HepG2 (cell line): ENCODE measurements around the gene CNTFR. TPM values are rescaled to one million over a fixed set of nuclear protein-coding genes. Genes with fewer than 3 reads are reported as not detected.

Experiments
- ARHGAP35 ChIP-seq: sonication (generic); formaldehyde crosslinking; IDR thresholded peaks from 2 replicates; pipeline ENCODE4 v1.9.0; 2022; ENCODE audit warnings: mild to moderate bottlenecking, inconsistent platforms, moderate library complexity, missing genetic modification reagents, borderline replicate concordance
- CHCHD3 ChIP-seq: sonication (generic); formaldehyde crosslinking; IDR thresholded peaks from 2 replicates; pipeline ENCODE4 v1.8.0; 2022; ENCODE audit warnings: mild to moderate bottlenecking, missing genetic modification reagents, moderate library complexity
- CSRNP2 ChIP-seq: sonication (generic); formaldehyde crosslinking; conservative IDR thresholded peaks from 2 replicates; pipeline ENCODE4 v1.8.0; 2022; ENCODE audit warnings: low read depth, missing genetic modification reagents
- EEA1 ChIP-seq: sonication (generic); formaldehyde crosslinking; IDR thresholded peaks from 2 replicates; pipeline ENCODE4 v1.5.1; 2020; ENCODE audit warnings: mild to moderate bottlenecking, missing genetic modification reagents, borderline replicate concordance
- ELF3 ChIP-seq: IDR thresholded peaks from 2 replicates; pipeline ENCODE4 v1.6.1; 2016; ENCODE audit warnings: missing genetic modification reagents, missing compliant biosample characterization
- FOXA3 ChIP-seq: IDR thresholded peaks from 2 replicates; pipeline ENCODE4 v1.6.1; 2016; ENCODE audit warnings: missing genetic modification reagents, missing compliant biosample characterization
- HNRNPK ChIP-seq: fragments of 200-400 bp; formaldehyde crosslinking; IDR thresholded peaks from 2 replicates; pipeline ENCODE4 v1.6.1; 2018; ENCODE audit warnings: low read length, low read depth, moderate library complexity, mild to moderate bottlenecking; ENCODE audit not compliant: poor library complexity, severe bottlenecking
- HNRNPL ChIP-seq: fragments of 200-400 bp; formaldehyde crosslinking; IDR thresholded peaks from 2 replicates; pipeline ENCODE4 v1.6.1; 2017; ENCODE audit warnings: mild to moderate bottlenecking, low read depth, low read length
- KDM5A ChIP-seq: fragments of 200-600 bp; sonication (generic); IDR thresholded peaks from 2 replicates; pipeline ENCODE4 v1.7.0; 2018; ENCODE audit warnings: antibody characterized with exemption, mild to moderate bottlenecking, low read length, borderline replicate concordance
- LCORL ChIP-seq, 2 experiments: fragments of 450-650 bp in 1 of 2; sonication (generic) in 1 of 2; formaldehyde crosslinking in 1 of 2; IDR thresholded peaks; 2 replicates each; pipeline versions ENCODE4 v1.5.0 to v1.6.1; 2017 to 2020; ENCODE audit warnings: antibody characterized with exemption in 1 of 2, missing genetic modification reagents in 1 of 2
- NONO ChIP-seq, 2 experiments: fragments of 450-650 bp in 1 of 2; sonication (generic) in 1 of 2; formaldehyde crosslinking in 1 of 2; IDR thresholded peaks in 1 of 2; conservative IDR thresholded peaks in 1 of 2; 2 replicates each; pipeline versions ENCODE4 v1.6.1 to v1.8.0; 2017 to 2022; ENCODE audit warnings: mild to moderate bottlenecking in 1 of 2, missing genetic modification reagents in 1 of 2, moderate library complexity in 1 of 2
- TARDBP ChIP-seq: sonication (generic); formaldehyde crosslinking; IDR thresholded peaks from 2 replicates; pipeline ENCODE4 v1.8.0; 2022; ENCODE audit warnings: mild to moderate bottlenecking, missing genetic modification reagents
- ZBTB40 ChIP-seq, 2 experiments: fragments of 450-650 bp in 1 of 2; sonication (generic) in 1 of 2; formaldehyde crosslinking in 1 of 2; IDR thresholded peaks; 2 replicates each; pipeline versions ENCODE4 v1.6.1 to v1.8.0; 2016 to 2022; ENCODE audit warnings: antibody characterized with exemption in 1 of 2, mild to moderate bottlenecking in 1 of 2, missing genetic modification reagents in 1 of 2
- ZNF17 ChIP-seq: sonication (generic); formaldehyde crosslinking; IDR thresholded peaks from 2 replicates; pipeline ENCODE4 v1.5.0; 2020; ENCODE audit warnings: mild to moderate bottlenecking, missing genetic modification reagents
- ZNF644 ChIP-seq: IDR thresholded peaks from 2 replicates; pipeline ENCODE4 v1.6.1; 2016; ENCODE audit warnings: low read depth
- ZSCAN20 ChIP-seq: sonication (generic); formaldehyde crosslinking; IDR thresholded peaks from 2 replicates; pipeline ENCODE4 v1.4.0; 2020; ENCODE audit warnings: missing genetic modification reagents, mild to moderate bottlenecking, borderline replicate concordance
- polyA plus RNA-seq, 8 experiments: library from polyadenylated mRNA; depleted of rRNA in 3 of 8; stranded (reverse) in 7 of 8; unstranded in 1 of 8; fragments of >200 nt; fragmentation: Illumina TruSeq in 4 of 8; extraction: Trizol in 4 of 8; gene quantifications; 2 replicates each; pipeline versions ENCODE4 v1.2.1 to v1.2.3, GENCODE V29; 2011 to 2016; ENCODE audit warnings: low read depth in 4 of 8, missing spikeins in 1 of 8, mixed read lengths in 1 of 8; ENCODE audit not compliant: insufficient read depth in 1 of 8
- total RNA-seq, 5 experiments: library from RNA; depleted of rRNA; stranded (reverse); fragments of >200 nt; fragmentation: Illumina TruSeq; extraction: Trizol; gene quantifications; 2 replicates each; pipeline ENCODE4 v1.2.3, GENCODE V29; 2016; ENCODE audit warnings: low read depth in 1 of 5

Gene CNTFR
- total and polyA plus RNA-seq, 2 of the 13 experiments (the other 11 are each of a cell fraction or from before 2014, with no cell fraction given): not detected

- no peak for TF ChIP-seq ZBTB40 (IDR thresholded peaks at IDR 0.05)
- TF ChIP-seq ZBTB40 (CRISPR knock-in tag; IDR thresholded peaks at IDR 0.05): no peak; the same call in 1 of the 2 replicates
- peak; percentile 23; the same call in 1 of the 2 replicates for TF ChIP-seq FOXA3
- no peak for TF ChIP-seq CSRNP2 (CRISPR knock-in tag)
- TF ChIP-seq HNRNPK: no peak
- TF ChIP-seq ELF3 (CRISPR knock-in tag): peak; percentile 47; the same call in 1 of the 2 replicates
- TF ChIP-seq ZNF644: no peak
- TF ChIP-seq ARHGAP35 (CRISPR knock-in tag): no peak
- no peak for TF ChIP-seq CHCHD3
- no peak for TF ChIP-seq NONO (IDR thresholded peaks at IDR 0.05)
- TF ChIP-seq NONO (CRISPR knock-in tag; conservative IDR thresholded peaks at IDR 0.05): no peak; the same call in none of the 2 replicates
- TF ChIP-seq ZSCAN20: no peak
- no peak for TF ChIP-seq HNRNPL
- no peak; the same call in 1 of the 2 replicates for TF ChIP-seq EEA1 (CRISPR knock-in tag)
- TF ChIP-seq LCORL (IDR thresholded peaks at IDR 0.05): no peak
- TF ChIP-seq LCORL (CRISPR knock-in tag; IDR thresholded peaks at IDR 0.05): 0 out of 2 replicates have a peak, but pooled peaks have one; percentile 14
- no peak for TF ChIP-seq ZNF17 (CRISPR knock-in tag)
- peak; percentile 24; the same call in 1 of the 2 replicates for TF ChIP-seq KDM5A
- TF ChIP-seq TARDBP (CRISPR knock-in tag): peak; percentile 26; the same call in 1 of the 2 replicates
Measured at GRCh38 chr9:34611811-34612787, 22.6 kb upstream of the CNTFR start, which contains the start of gene RPP25L (continued).
